KBM-7 (cell line): ENCODE data around the gene LASP1.

ENCODE experiments used
- DNase-seq: peaks from one replicate; pipeline ENCODE4 v3.0.0-alpha.2; 2015
- in situ Hi-C: fragments of 300-500 bp; cut with MboI; formaldehyde crosslinking; loops from 2 replicates; pipeline ENCODE4 v1.14.3; 2020; ENCODE audit warnings: low sequenced_read_pairs, low pct_unique_long_range_greater_than_20kb, mixed read lengths

LASP1 gene

DNA sequence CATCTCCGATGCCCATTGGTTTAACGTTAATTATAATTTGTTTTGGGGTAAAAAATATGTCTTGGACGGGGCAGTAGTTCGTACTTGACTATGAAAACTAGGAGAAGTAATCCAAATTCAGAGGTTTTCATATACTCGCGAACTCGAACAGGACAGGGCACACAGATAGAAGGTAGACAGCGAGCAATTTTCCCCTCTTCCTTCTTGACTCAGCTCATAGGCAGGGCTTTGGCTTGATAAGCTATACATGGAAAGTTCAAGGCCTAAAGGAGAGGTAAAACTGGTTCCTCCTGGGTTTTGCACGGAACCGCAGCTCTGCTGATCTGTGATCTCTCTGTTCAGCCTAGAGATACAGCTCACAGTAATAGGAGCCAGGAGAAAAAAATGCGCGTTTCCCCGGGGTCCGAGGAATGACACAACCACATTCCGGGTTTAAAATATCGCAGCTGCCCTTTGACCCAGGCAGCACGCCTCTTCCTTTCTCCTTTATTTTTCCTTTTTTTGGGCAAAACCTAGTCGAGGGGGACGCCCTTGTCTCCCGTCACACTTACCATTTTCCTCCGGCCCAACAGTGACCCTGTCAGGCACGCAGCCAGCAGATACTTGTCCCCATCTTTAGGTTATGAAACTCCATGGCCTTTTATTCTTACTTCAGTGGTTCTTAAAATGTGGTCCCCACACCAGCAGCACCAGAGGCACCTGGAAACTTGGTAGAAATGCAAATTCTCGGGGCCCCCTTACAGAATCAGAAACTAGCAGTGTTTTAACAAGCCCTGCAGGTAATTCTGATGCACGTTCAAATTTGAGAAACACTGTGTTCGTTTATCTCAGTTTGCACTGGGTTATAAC is 1.7 kb upstream of the LASP1 start:
- DNase-seq = no peak
- in situ Hi-C loops = no loop called here

DNA sequence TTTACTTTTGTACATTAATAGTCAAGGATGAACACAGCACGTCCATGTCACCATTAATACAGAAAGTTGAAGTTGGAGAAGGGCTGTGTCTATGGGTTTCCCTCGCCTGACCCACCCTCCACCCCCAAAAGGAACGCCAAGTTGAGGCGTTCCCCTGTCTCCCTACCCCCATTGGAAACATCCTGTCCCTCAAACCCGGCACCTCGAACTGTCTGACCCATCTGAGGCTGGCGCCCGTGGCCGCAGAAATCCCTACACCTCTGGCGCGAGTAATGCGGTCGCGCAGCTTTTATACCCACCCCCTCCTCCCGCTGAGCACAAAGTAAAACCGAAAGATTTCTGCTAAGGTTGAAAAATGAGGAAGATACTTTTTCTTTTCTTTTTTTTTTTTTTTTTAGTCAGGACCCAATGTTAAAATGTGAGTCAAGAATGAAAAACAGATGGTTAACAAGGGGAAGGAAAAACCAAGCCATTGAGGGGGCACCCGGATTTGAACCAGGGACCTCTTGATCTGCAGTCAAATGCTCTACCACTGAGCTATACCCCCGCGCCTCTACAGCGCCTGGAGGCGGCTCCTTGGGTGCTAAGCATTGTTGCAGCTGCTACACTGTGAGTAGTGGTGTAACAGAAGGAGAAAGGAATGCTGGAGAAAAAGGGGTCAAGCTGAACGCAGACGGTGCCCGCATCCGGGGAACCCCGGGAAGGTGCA is 887 bp upstream of the LASP1 start:
- in situ Hi-C loops = no loop called here
- DNase-seq = peak; percentile 95

DNA sequence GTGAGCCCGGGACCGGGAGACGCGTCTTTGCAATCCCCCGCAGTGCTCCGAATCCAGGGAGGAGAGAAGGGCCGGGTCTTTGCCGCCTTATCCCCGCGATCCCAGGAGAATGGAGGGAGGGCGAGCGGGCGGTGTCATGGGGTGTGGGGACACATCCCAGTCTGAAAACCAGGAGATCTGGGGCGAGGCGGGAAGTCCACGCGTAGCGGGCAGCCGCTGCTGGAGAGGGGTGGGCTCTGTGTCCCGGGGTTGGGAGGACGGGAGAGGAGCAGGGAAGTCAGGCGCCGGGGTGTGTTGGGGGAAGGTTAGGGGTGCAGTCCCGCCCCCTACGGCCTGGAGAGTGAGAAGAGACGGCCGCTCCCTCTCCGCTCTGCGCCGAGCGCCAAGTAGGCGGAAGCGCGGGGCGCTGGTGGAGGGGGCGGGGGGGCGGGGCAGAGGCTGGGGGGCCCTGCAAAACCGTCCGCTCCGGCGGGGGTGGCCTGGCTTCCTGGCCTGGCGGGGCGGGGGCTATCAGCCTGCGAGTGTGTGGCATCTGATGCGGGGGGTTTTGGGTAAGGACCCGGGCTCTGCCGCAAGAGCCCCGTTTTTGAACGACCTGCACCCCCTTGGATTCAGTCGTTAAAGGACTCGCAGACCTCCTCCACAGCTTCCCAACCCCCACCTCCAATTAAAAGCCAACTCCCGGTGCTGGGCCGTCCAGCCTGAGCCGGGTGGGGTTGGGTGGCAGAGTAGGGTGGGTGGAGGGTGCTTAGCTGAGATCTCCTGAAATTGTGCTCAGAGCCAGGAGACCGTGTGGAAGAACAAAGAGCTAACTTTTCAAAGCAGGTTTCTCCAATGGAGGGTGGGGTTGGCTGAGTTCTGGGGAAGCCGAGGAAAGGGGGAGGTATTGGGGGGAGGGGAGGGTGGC is 654 bp downstream of the LASP1 start:
- peak; percentile 46 for DNase-seq
- in situ Hi-C loops = no loop called here

DNA sequence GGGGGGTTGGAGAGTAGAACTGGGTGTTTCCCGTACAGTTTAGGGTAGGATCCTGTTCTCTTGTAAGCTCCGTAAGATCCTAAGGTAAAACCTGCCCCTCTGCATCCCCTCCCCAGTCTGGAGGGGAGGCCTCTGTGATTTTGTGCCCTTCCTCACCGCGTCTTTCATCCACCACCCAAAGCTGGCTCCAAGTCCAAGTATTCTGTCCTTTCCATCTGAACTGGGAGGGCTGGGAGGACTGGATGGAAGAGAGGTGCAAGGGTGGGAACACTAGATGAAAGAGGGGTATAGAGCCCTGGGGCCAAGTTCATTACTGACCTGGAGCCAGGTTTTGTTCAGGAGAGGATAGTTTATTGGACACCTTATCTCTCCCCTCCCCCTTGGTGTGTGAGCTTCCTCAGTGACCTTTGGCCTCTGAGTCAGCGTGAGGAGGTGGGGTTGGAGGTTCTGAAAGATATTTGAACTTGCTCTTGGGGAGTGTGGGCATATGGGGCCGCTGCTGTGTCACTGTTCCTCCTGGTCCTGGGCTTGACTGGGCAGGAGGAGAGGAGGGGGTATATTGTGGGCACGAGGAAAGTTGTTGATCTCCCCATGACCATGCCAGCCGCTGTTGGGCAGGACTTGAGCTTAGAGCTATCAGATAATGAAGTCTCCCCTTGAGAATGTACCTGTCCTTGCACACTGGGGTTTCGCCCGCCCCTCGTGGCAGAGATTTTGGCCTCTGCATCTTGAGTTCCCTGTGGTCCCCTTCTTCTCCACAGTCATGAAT is 1.6 kb downstream of the LASP1 start:
- in situ Hi-C loops = no loop called here
- peak; percentile 68 for DNase-seq

- in situ Hi-C loops = no loop called here
- peak; percentile 61 for DNase-seq
Observed at GRCh38 chr17:38872027-38872511, 2.2 kb downstream of the LASP1 start.

- DNase-seq = peak; percentile 9
- in situ Hi-C loops = no loop called here
Observed at GRCh38 chr17:38872671-38873385, 3.0 kb downstream of the LASP1 start.

DNA sequence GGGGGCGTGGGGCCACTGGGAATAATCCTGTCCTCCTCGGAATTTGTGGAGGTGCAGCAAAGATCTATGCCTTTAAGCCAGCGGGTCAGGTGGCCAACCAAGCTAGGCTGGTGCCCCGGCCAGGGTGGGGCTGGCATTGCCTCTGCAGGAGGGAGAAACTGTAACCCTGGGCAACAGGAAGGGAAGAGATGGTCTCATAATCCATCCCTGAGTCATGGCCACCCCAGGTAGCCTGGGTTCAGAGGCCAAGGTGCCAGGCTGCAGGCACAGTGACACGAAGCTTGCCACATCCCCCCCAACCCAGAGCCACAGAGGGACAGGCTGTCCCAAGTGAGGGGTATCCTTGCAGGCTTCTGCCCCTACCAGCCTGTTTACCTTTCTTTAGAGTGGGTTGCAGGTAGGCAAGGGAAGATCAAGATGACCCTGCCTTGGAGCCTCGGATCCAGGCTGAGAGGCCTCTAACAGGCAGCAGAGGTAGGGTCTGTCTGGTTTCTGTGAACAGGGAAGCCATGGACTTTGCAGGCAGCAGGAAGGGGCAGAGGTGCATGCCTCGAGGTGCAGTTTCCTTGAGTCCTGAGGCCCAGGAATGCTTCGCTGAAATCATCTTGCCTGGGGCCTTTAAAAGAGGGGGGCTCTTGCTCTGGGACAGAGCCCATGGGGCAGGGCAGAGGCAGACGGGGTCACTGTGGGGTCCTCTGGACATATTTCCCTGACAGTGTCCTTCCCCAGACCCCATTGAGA is 4.0 kb downstream of the LASP1 start:
- in situ Hi-C loops = no loop called here
- no peak for DNase-seq

- in situ Hi-C loops = no loop called here
- no peak for DNase-seq
Observed at GRCh38 chr17:38874505-38875400, 4.9 kb downstream of the LASP1 start.

DNA sequence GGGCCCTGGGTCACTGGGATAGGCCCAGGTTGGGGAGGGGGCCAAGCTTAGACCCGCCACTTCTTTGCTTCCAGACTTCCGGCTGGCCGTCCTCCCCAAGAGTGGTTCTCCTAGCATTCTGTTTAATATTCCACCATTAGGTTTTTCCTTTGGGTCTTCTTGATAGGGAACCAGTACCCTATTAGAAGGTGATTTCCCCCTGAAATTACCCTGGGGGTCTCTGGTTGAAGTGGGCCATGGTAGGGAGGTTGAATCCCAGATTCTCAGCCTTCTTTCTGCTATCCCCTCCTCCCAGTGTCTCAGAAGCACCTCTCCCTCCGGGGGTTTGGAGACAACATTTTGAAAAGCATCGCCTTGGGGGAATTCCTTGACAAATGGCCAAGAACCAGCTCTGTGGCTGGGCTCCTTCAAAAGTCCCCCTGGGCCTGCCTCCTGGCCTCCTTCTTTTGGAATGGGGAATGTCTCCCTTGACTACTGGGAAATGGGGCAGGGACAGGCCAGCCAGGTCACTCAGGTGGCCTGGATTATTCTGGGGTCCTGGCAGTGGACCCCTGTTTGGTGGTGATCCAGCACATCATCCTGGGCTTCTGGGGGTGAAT is 5.7 kb downstream of the LASP1 start:
- DNase-seq = no peak
- in situ Hi-C loops = no loop called here

GRCh38 chr17:38877130-38877851 is 7.4 kb downstream of the LASP1 start:
- DNase-seq = peak; percentile 39
- in situ Hi-C loops = no loop called here

GRCh38 chr17:38879878-38880665 is 10.2 kb downstream of the LASP1 start:
- in situ Hi-C loops = no loop called here
- DNase-seq = no peak

DNA sequence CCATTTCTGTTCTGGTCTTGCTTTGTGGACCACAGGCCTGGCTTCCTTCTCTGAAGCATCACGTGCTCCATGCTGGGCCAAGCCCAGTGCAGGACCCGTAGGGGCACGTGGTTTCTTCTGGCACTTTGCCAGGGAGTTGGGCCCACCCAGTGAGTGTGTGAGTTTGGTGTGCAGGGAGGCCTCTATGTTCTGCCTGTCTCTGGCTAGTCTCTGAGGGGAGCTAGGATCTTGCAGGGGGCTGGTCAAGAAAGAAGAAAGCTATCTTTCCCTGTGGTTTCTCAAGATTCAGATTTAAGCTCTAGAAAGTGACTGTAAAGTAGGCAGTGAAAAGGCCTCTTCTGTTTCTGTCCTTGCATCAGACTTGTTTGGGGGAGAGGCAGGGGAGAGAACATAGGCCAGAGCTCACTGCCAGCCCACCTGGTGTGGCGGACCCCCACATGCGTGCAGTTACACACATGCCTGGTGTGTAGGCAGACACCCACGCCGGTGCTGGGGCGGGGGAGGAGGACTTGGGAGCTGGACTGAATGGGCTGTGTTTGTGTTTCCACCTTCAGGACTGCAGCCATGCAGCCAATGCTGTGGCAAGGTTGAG is 11.8 kb downstream of the LASP1 start:
- in situ Hi-C loops = no loop called here
- peak; percentile 61 for DNase-seq

DNA sequence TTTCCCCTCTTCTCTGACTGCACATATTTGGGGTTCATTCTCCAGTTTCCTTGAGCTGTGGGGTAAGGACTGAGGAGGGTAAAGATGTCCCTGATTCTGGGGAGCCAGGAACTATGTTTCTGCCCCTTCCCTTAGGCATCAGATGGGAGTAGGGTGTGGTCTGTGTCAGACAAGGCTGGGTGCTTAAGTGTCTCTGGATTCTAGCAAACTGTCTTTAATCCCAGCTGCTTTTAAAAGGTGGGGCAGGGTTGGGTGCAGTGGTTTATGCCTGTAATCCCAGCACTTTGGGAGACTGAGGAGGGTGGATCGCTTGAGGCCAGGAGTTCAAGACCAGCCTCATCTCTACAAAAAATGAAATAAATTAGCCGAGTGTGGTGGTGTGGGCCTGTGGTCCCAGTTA is 13.0 kb downstream of the LASP1 start:
- no peak for DNase-seq
- in situ Hi-C loops = no loop called here
